SJSA1 (cell line): ENCODE data around the gene RANGAP1. TPM values are rescaled to one million over a fixed set of nuclear protein-coding genes. Genes with fewer than 3 reads are reported as not detected.

Experiments
- DNase-seq, 2 experiments: peaks; one replicate each; pipeline ENCODE4 v3.0.0-alpha.2; 2015 to 2020; ENCODE audit warnings: low spot score in 2 of 2, low read depth in 1 of 2
- H3K27ac ChIP-seq: fragments of 250-450 bp; sonication (Bioruptor Pico); 2 replicates; pipeline ENCODE4 v1.5.1; 2020; ENCODE audit warnings: mild to moderate bottlenecking, moderate library complexity
- H3K27me3 ChIP-seq: fragments of 250-450 bp; sonication (Bioruptor Pico); replicated peaks from 2 replicates; pipeline ENCODE4 v1.5.1; 2020; ENCODE audit warnings: mild to moderate bottlenecking, moderate library complexity
- H3K36me3 ChIP-seq: fragments of 250-450 bp; sonication (Bioruptor Pico); 2 replicates; pipeline ENCODE4 v1.5.1; 2020; ENCODE audit warnings: mild to moderate bottlenecking
- H3K4me1 ChIP-seq: fragments of 250-450 bp; sonication (Bioruptor Pico); replicated peaks from 2 replicates; pipeline ENCODE4 v1.6.1; 2021; ENCODE audit warnings: mild to moderate bottlenecking
- H3K4me3 ChIP-seq: fragments of 250-450 bp; sonication (Bioruptor Pico); 2 replicates; pipeline ENCODE4 v1.5.1; 2020; ENCODE audit warnings: mild to moderate bottlenecking
- H3K9me3 ChIP-seq: fragments of 250-450 bp; sonication (Bioruptor Pico); replicated peaks from 2 replicates; pipeline ENCODE4 v1.5.1; 2020; ENCODE audit warnings: mild to moderate bottlenecking
- total RNA-seq: library from RNA; depleted of rRNA; stranded (reverse); fragments of >200 nt; shearing (Covaris generic); gene quantifications from 2 replicates; pipeline ENCODE4 v1.2.3, GENCODE V29; 2014; rRNA removed

RANGAP1 gene
- total RNA-seq, 1 experiment from 2014 or later, result 172 TPM

GRCh38 chr22:41198027-41198580, 87.9 kb downstream of the RANGAP1 start:
- peaks cover 10% of the 10 kb centered on the region for H3K4me1 ChIP-seq
- no peak overlapping the region for H3K27ac ChIP-seq
- H3K36me3 ChIP-seq, result peaks cover 4% of the 10 kb centered on the region; the same call in 1 of the 2 replicates
- no peaks in the 10 kb centered on the region for H3K9me3 ChIP-seq
- no peaks in the 10 kb centered on the region for H3K27me3 ChIP-seq
- no peak for DNase-seq
- peak overlapping the region; percentile 58 for H3K4me3 ChIP-seq

- Histone ChIP-seq H3K4me1 (peaks cover 10% of the 10 kb centered on the region), H3K4me3 (peak overlapping the region; percentile 58), H3K27ac (no peak overlapping the region), H3K9me3 (no peaks in the 10 kb centered on the region), H3K27me3 (no peaks in the 10 kb centered on the region), H3K36me3 (peaks cover 4% of the 10 kb centered on the region; the same call in 1 of the 2 replicates)
- peak; percentile 76 to 86 for DNase-seq
Observed at GRCh38 chr22:41197038-41197972, 88.7 kb downstream of the RANGAP1 start.

Other genes with a start within 250 kb of the RANGAP1 start
- 17.2 and 24.5 TPM in 2 replicates for gene EP300, start 193.6 kb downstream of the RANGAP1 start, total RNA-seq
- 23.7 and 25.8 TPM in 2 replicates for gene L3MBTL2, start 80.9 kb downstream of the RANGAP1 start, total RNA-seq
- gene CHADL, start 45.3 kb downstream of the RANGAP1 start, total RNA-seq, result 0.11 TPM in 1 of 2 replicates, not detected in the other
- gene ZC3H7B, start 15.3 kb upstream of the RANGAP1 start, total RNA-seq, result 51.8 and 72.2 TPM in 2 replicates
- 7.4 and 9.4 TPM in 2 replicates for gene TEF, start 95.8 kb upstream of the RANGAP1 start, total RNA-seq
- 13.0 and 17.9 TPM in 2 replicates for gene TOB2, start 160.6 kb upstream of the RANGAP1 start, total RNA-seq
- gene PHF5A, start 182.5 kb upstream of the RANGAP1 start, total RNA-seq, result 80.7 and 87.9 TPM in 2 replicates
- 48.1 and 71.1 TPM in 2 replicates for gene ACO2, start 182.9 kb upstream of the RANGAP1 start, total RNA-seq